Esophagus muscularis mucosa (tissue), 3 donors: ENCODE measurements around the gene NEURL3.

Experiments used
- CTCF ChIP-seq, 3 experiments: fragments of 200-600 bp in 2 of 3; fragments of 450-650 bp in 1 of 3; sonication (generic) in 2 of 3; IDR thresholded peaks; one replicate each; pipeline ENCODE4 v1.5.1; 2017 to 2019; ENCODE audit warnings: antibody characterized with exemption in 3 of 3, mild to moderate bottlenecking in 2 of 3, moderate library complexity in 1 of 3
- POLR2A ChIP-seq: fragments of 450-650 bp; IDR thresholded peaks from one replicate; pipeline ENCODE4 v1.6.1; 2017; ENCODE audit warnings: antibody characterized with exemption, moderate library complexity, mild to moderate bottlenecking, low read depth

DNA sequence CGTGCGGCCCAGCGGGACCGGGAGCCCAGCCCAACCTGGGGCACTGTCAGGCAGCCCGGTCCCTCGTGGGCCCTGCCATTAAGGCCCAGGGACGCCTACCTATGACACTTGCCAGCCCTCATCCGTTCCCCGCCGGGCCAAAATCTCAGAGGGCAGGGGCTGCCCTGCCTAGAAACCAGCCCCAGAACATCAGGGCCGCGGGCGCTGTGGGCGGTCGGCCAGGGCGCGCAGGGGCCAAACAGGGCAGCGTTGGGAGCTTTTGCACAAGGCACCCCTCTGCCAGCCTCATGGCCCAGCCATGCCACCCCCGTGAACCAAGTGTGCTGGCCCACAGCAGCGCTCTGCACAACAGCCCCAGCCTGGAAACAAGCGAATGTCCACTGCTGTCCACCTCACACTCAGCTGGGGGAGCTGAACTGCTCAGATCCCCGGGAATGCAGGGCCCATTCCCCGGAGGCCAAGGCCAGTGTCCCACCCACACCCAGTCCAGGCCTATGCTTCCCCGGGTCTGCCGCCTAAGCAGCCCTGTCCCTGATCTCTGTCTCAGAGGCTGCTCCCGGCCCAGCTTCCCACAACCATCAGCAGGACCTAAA lies 3.5 kb upstream of the NEURL3 start:
- TF ChIP-seq CTCF (IDR thresholded peaks at IDR 0.05) (no peak), POLR2A (no peak)
